K562 (cell line): ENCODE data around the gene RPL27. TPM values are rescaled to one million over a fixed set of nuclear protein-coding genes. Genes with fewer than 3 reads are reported as not detected.

Experiments
- BRD4 ChIP-seq: fragments of 200-600 bp; sonication (generic); IDR thresholded peaks from 2 replicates; pipeline ENCODE4 v1.6.1; 2017; ENCODE audit warnings: inconsistent platforms
- MAFK ChIP-seq: IDR thresholded peaks from 2 replicates; pipeline ENCODE4 v1.6.1; 2011; ENCODE audit warnings: low read length, improper control_type of control experiment
- MCM5 ChIP-seq: fragments of 450-650 bp; IDR thresholded peaks from 2 replicates; pipeline ENCODE4 v1.6.1; 2016; ENCODE audit warnings: low read depth
- MEF2A ChIP-seq: IDR thresholded peaks from 2 replicates; pipeline ENCODE4 v1.6.1; 2011; ENCODE audit warnings: low read depth, mild to moderate bottlenecking, low read length, moderate library complexity; ENCODE audit not compliant: control insufficient read depth
- MEIS2 ChIP-seq: fragments of 450-650 bp; IDR thresholded peaks from 2 replicates; pipeline ENCODE4 v1.6.1; 2014; ENCODE audit warnings: mild to moderate bottlenecking; ENCODE audit not compliant: partially characterized antibody
- MLLT1 ChIP-seq, 2 experiments: fragments of 450-650 bp; IDR thresholded peaks; 2 replicates each; pipeline ENCODE4 v1.6.1; 2016
- MNT ChIP-seq, 2 experiments: fragments of 450-650 bp; conservative IDR thresholded peaks; 2 replicates each; pipeline ENCODE4 v1.6.1; 2017; ENCODE audit warnings: mild to moderate bottlenecking in 2 of 2, moderate library complexity in 2 of 2
- NFXL1 ChIP-seq: fragments of 450-650 bp; formaldehyde crosslinking; IDR thresholded peaks from 2 replicates; pipeline ENCODE4 v1.4.0; 2021; ENCODE audit warnings: mild to moderate bottlenecking
- NR2C2 ChIP-seq, 2 experiments: fragments of 200-800 bp in 1 of 2; sonication (Bioruptor generic) in 1 of 2; sonication (generic) in 1 of 2; formaldehyde crosslinking in 1 of 2; IDR thresholded peaks; 2 replicates each; pipeline versions ENCODE4 v1.6.1 to v1.8.0; 2016 to 2022; ENCODE audit warnings: mild to moderate bottlenecking in 1 of 2, missing compliant biosample characterization in 1 of 2, missing genetic modification characterization in 1 of 2, missing genetic modification reagents in 1 of 2
- POLR2AphosphoS5 ChIP-seq: IDR thresholded peaks from 2 replicates; pipeline ENCODE4 v1.6.1; 2011; ENCODE audit warnings: mild to moderate bottlenecking, low read depth, low read length, moderate library complexity; ENCODE audit not compliant: control insufficient read depth, insufficient read depth
- POLR2G ChIP-seq: fragments of 200-400 bp; formaldehyde crosslinking; IDR thresholded peaks from 2 replicates; pipeline ENCODE4 v1.6.1; 2017; ENCODE audit warnings: low read depth, mild to moderate bottlenecking, antibody characterized with exemption, low read length, moderate library complexity
- RBM39 ChIP-seq: fragments of 200-400 bp; formaldehyde crosslinking; optimal IDR thresholded peaks from 2 replicates; pipeline ENCODE3; 2018; ENCODE audit warnings: low read depth, low read length
- SMC3 ChIP-seq: conservative IDR thresholded peaks from 2 replicates; pipeline ENCODE4 v1.6.1; 2011; ENCODE audit warnings: low read depth, low read length, improper control_type of control experiment; ENCODE audit not compliant: insufficient read depth
- STAT6 ChIP-seq: sonication (generic); formaldehyde crosslinking; IDR thresholded peaks from 2 replicates; pipeline ENCODE4 v1.8.1; 2023; ENCODE audit warnings: mild to moderate bottlenecking, missing genetic modification reagents
- TCF7L2 ChIP-seq: fragments of 150-350 bp; IDR thresholded peaks from 2 replicates; pipeline ENCODE4 v1.6.1; 2016; ENCODE audit warnings: low read depth, mild to moderate bottlenecking, low read length, moderate library complexity
- USF1 ChIP-seq: sonication (generic); formaldehyde crosslinking; IDR thresholded peaks from 2 replicates; pipeline ENCODE4 v1.9.0; 2022; ENCODE audit warnings: mild to moderate bottlenecking, missing genetic modification reagents
- ZNF740 ChIP-seq, 3 experiments: fragments of 200-800 bp in 1 of 3; sonication (Bioruptor generic) in 1 of 3; sonication (generic) in 1 of 3; formaldehyde crosslinking in 1 of 3; IDR thresholded peaks; 2 replicates each; pipeline versions ENCODE4 v1.6.1 to v1.8.0; 2016 to 2022; ENCODE audit warnings: mild to moderate bottlenecking in 2 of 3, missing compliant biosample characterization in 2 of 3, missing genetic modification characterization in 2 of 3, missing genetic modification reagents in 1 of 3
- polyA plus RNA-seq, 8 experiments: library from polyadenylated mRNA; depleted of rRNA in 4 of 8; stranded (reverse) in 5 of 8; unstranded in 3 of 8; fragments of >200 nt; fragmentation: Nextera tagmentation in 2 of 8; fragmentation: Illumina TruSeq in 1 of 8; extraction: Ambion mirVana in 2 of 8; extraction: Trizol in 1 of 8; gene quantifications; 2 replicates each; pipeline versions ENCODE4 v1.2.1 to v1.2.3, GENCODE V29; 2011 to 2014; ENCODE audit warnings: inconsistent platforms in 1 of 8, missing spikeins in 1 of 8
- total RNA-seq, 7 experiments: library from RNA; depleted of rRNA in 6 of 7; stranded (reverse); fragments of >200 nt in 6 of 7; fragmentation: Illumina TruSeq in 2 of 7; extraction: Trizol in 2 of 7; gene quantifications; 2 replicates each; pipeline versions ENCODE4 v1.2.1 to v1.2.3, GENCODE V29; 2011 to 2021; ENCODE audit warnings: low replicate concordance in 1 of 7

Gene RPL27
- total and polyA plus RNA-seq, 9 of the 15 experiments (the other 6 are each of a cell fraction or from before 2014, with no cell fraction given), result 1,539 to 6,155 (median 3,710) TPM

GRCh38 chr17:42997984-42998938 lies at the start of gene RPL27 (continued):
- peak; percentile 59; the same call in 1 of the 2 replicates for TF ChIP-seq STAT6 (CRISPR knock-in tag)
- TF ChIP-seq MLLT1 (IDR thresholded peaks at IDR 0.05), result peak; percentile 13 to 69; a peak in 3 of 4 replicates
- TF ChIP-seq NR2C2 (CRISPR knock-in tag; IDR thresholded peaks at IDR 0.05), result peak; percentile 98
- TF ChIP-seq NR2C2 (tag; IDR thresholded peaks at IDR 0.05), result peak; percentile 100
- peak; percentile 93 for TF ChIP-seq BRD4
- peak; percentile 59 for TF ChIP-seq MAFK
- TF ChIP-seq MEIS2, result peak; percentile 49
- TF ChIP-seq NFXL1 (CRISPR knock-in tag), result no peak
- peak; percentile 97 for TF ChIP-seq POLR2AphosphoS5
- TF ChIP-seq USF1 (CRISPR knock-in tag), result peak; percentile 69
- TF ChIP-seq MCM5, result no peak
- peak; percentile 96 to 99 for TF ChIP-seq MNT (conservative IDR thresholded peaks at IDR 0.05)
- TF ChIP-seq POLR2G, result peak; percentile 95
- no peak for TF ChIP-seq TCF7L2
- peak; percentile 77 for TF ChIP-seq RBM39
- TF ChIP-seq ZNF740 (CRISPR knock-in tag; IDR thresholded peaks at IDR 0.05), result peak; percentile 24; the same call in 1 of the 2 replicates
- TF ChIP-seq ZNF740 (tag; IDR thresholded peaks at IDR 0.05), result no peak
- TF ChIP-seq MEF2A, result 0 out of 2 replicates have a peak, but pooled peaks have one; percentile 29
- TF ChIP-seq SMC3, result peak; percentile 73; the same call in 1 of the 2 replicates
